Measurements from ENCODE around the gene CPM. TPM values are rescaled to one million over a fixed set of nuclear protein-coding genes. Genes with fewer than 3 reads are reported as not detected.

CPM gene
- total RNA-seq, 4 donors from 2014 or later = 76.1 to 149 (median 123) TPM

DNA sequence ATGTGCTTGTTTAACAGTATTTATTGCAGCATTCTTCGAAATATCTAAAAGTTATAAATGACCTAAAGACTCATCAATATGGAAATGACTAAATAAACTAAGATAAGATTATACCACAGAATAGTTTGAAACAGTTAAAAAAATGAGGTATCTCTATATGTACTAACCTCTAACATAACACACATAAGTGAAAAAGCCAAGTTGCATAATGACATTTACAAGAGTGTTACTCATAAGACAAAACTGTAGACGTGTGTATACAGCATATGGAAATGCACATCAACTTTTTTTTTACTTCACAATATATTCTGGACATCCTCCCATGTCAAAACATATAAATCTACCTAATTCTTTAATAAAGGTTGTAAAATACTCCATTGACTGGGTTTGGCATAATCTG is 22.8 kb downstream of the CPM start:
- intact Hi-C loops (cut with DNase I; ENCODE audit: low total_unique reads) = no loop called here
- DNase-seq (ENCODE audit: low spot score in 2 of 2) = no peak
- 67 to 70% methylated on average over 2 of the region's 2 CpGs for WGBS, 2 donors
- H3K4me3 ChIP-seq (ENCODE audit: low read depth, poor library complexity, severe bottlenecking) = no peak overlapping the region
- TF ChIP-seq, protein P1, sequence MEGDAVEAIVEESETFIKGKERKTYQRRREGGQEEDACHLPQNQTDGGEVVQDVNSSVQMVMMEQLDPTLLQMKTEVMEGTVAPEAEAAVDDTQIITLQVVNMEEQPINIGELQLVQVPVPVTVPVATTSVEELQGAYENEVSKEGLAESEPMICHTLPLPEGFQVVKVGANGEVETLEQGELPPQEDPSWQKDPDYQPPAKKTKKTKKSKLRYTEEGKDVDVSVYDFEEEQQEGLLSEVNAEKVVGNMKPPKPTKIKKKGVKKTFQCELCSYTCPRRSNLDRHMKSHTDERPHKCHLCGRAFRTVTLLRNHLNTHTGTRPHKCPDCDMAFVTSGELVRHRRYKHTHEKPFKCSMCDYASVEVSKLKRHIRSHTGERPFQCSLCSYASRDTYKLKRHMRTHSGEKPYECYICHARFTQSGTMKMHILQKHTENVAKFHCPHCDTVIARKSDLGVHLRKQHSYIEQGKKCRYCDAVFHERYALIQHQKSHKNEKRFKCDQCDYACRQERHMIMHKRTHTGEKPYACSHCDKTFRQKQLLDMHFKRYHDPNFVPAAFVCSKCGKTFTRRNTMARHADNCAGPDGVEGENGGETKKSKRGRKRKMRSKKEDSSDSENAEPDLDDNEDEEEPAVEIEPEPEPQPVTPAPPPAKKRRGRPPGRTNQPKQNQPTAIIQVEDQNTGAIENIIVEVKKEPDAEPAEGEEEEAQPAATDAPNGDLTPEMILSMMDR (IDR thresholded peaks at IDR 0.05) = no peak
- no peak for TF ChIP-seq POLR2A (IDR thresholded peaks at IDR 0.05)

DNA sequence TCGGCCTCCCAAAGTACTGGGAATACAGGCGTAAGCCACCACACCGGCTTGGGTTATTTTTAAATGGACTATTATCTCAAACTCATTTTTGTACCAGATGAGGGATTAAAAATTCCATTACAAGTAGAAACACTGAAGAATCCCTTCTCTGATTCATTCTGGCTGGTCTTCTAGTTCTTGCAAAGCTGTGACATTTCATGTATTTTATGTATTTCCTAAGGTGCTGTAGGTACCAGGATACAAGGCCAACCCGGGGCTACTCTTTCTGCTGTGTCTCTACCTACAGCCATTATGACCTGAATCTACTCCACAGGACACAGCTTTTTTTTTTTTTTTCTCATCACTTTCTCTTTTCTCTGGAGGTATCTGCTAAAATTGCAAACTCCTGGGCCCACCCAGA is 24.9 kb downstream of the CPM start:
- H3K4me3 ChIP-seq (ENCODE audit: low read depth, poor library complexity, severe bottlenecking) = no peak overlapping the region
- no peak for TF ChIP-seq POLR2A (IDR thresholded peaks at IDR 0.05)
- TF ChIP-seq, protein P1 (IDR thresholded peaks at IDR 0.05) = no peak
- WGBS, 2 donors = 95% methylated on average over 4 of the region's 4 CpGs
- intact Hi-C loops (cut with DNase I; ENCODE audit: low total_unique reads) = no loop called here
- DNase-seq (ENCODE audit: low spot score in 2 of 2) = no peak

DNA sequence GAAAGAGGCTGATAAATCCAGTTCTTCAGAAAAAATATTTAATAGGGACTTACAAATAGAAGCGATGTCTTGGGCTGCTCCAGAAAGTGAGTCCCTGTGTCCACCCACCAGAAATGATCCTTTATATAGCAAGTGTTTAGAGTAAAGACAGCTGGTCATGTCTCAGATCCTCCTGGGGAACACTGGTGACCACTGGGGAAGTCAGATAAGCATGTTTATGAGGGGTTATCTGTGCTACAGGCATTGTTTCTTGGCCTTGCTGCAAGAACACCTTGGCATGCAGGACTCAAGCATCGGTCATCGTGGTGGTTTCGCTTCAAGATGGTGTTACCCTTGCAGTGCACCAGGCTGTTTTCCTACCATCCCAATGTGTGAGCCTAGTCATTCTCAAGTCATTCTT is 27.2 kb downstream of the CPM start:
- no peak for DNase-seq (ENCODE audit: low spot score in 2 of 2)
- no peak overlapping the region for H3K4me3 ChIP-seq (ENCODE audit: low read depth, poor library complexity, severe bottlenecking)
- intact Hi-C loops (cut with DNase I; ENCODE audit: low total_unique reads) = no loop called here
- WGBS, 2 donors = 92 to 95% methylated on average over 4 of the region's 4 CpGs
- no peak for TF ChIP-seq POLR2A (IDR thresholded peaks at IDR 0.05)
- TF ChIP-seq, protein P1 (IDR thresholded peaks at IDR 0.05) = no peak

DNA sequence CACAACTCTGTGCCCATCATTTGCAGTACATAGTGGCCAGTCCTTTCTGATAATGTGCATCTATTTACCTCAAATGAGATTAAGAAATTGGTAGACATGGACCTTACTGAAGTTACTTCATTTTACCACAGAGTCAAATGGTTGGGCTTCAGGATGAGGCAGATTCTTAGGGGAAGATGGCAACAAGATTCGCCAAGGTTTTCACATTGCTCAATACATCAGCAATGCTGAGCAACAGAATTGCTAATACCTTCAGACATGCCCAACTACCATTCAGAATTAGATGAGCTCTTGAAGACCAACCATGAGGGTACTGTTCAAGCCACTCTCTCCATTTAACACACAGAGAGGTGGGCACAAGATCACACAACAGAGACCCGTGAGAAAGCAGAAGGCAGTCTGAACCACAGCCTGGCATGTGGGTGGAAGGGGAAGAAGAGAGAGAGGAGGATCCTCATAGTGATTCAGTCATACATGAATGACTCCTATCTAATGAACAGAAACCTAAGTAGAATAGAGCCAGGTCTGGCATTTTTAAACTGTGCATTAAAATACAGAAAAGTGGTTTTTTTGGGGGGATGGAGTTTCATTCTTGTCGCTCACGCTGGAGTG is 28.5 kb downstream of the CPM start:
- DNase-seq (ENCODE audit: low spot score in 2 of 2) = no peak
- no peak for TF ChIP-seq POLR2A (IDR thresholded peaks at IDR 0.05)
- TF ChIP-seq, protein P1 (IDR thresholded peaks at IDR 0.05) = no peak
- intact Hi-C loops (cut with DNase I; ENCODE audit: low total_unique reads) = no loop called here
- WGBS, 2 donors = 86 to 87% methylated on average over 4 of the region's 4 CpGs
- H3K4me3 ChIP-seq (ENCODE audit: low read depth, poor library complexity, severe bottlenecking) = no peak overlapping the region

DNA sequence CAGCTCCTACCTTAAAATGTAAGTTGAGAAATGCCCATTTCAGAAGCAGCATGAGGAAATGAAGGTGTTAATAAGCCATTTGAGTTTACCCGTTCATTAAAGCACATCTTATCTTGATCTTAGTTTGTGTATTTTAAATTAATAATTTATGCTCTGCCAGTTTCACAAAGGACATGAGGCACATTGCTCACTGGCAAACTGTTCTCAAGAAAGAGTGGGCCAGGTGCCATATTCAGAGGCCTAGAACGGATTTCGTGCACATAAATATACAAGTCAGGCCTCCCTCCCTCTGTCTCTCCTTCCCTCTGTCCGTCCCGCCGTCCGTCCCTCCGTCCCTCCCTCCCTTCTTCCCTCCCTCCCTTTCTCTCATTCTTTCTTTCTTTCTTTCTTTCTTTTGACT is 29.5 kb downstream of the CPM start:
- no peak for TF ChIP-seq POLR2A (IDR thresholded peaks at IDR 0.05)
- TF ChIP-seq, protein P1 (IDR thresholded peaks at IDR 0.05) = no peak
- no peak for DNase-seq (ENCODE audit: low spot score in 2 of 2)
- intact Hi-C loops (cut with DNase I; ENCODE audit: low total_unique reads) = no loop called here
- no peak overlapping the region for H3K4me3 ChIP-seq (ENCODE audit: low read depth, poor library complexity, severe bottlenecking)
- 79 to 85% methylated on average over 8 of the region's 8 CpGs for WGBS, 2 donors

DNA sequence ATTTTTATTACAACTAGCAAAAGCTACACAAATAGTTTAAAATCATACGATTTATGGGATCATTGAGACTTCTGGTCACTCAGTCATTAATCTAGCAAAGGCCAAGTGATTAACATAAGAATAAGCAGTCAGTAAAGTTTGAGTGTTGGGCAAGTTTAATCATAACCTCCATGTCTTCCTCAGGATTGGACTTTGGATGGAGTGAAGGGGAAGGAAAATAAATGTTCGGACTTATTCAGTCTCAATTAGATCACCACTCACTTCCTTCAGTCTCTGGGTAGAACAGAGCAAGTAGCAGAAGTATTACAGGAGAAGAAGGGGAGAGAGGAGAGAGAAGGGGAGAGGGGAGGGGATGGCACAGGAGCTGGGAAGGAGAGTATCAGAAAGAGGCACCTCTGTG is 31.4 kb downstream of the CPM start:
- intact Hi-C loops (cut with DNase I; ENCODE audit: low total_unique reads) = no loop called here
- WGBS, 2 donors = 92% methylated on average over 2 of the region's 2 CpGs
- TF ChIP-seq, protein P1 (IDR thresholded peaks at IDR 0.05) = no peak
- TF ChIP-seq POLR2A (IDR thresholded peaks at IDR 0.05) = no peak
- no peak overlapping the region for H3K4me3 ChIP-seq (ENCODE audit: low read depth, poor library complexity, severe bottlenecking)
- no peak for DNase-seq (ENCODE audit: low spot score in 2 of 2)

Data from lower leg skin (tissue), 4 donors.